Esophagus squamous epithelium (tissue), 4 donors: Measurements from ENCODE around the gene FPR2.

Source experiments
- CTCF ChIP-seq, 6 experiments: fragments of 450-650 bp in 4 of 6; fragments of 200-600 bp in 2 of 6; sonication (generic) in 2 of 6; IDR thresholded peaks; one replicate each; pipeline ENCODE4 v1.5.1; 2016 to 2019; ENCODE audit warnings: antibody characterized with exemption in 6 of 6, mild to moderate bottlenecking in 4 of 6, moderate library complexity in 4 of 6
- POLR2A ChIP-seq, 4 donors: fragments of 450-650 bp; IDR thresholded peaks; one replicate each; pipeline ENCODE4 v1.6.1; 2017; ENCODE audit warnings: antibody characterized with exemption in 4 of 4, mild to moderate bottlenecking in 4 of 4, moderate library complexity in 3 of 4

GRCh38 chr19:51771376-51772130 lies 10.6 kb downstream of the FPR2 start:
- no peak for TF ChIP-seq CTCF (IDR thresholded peaks at IDR 0.05)
- TF ChIP-seq POLR2A (IDR thresholded peaks at IDR 0.05), result no peak
